Stimulated activated CD4-positive, alpha-beta T cell treated with anti-CD3 and anti-CD28 coated beads, Interleukin-12 subunit alpha, Interleukin-12 subunit beta, amount 100 ng/mL, for 48 hours (primary cell): ENCODE measurements around the gene NEDD4L.

Experiments
- DNase-seq, 3 donors: peaks; one replicate each; pipeline ENCODE4 v3.0.0-alpha.2; 2020; ENCODE audit warnings: low read depth in 2 of 3, low spot score in 1 of 3

The NEDD4L gene

GRCh38 chr18:58091099-58091611, 47.1 kb downstream of the NEDD4L start:
- DNase-seq: no peak

- no peak for DNase-seq
These were observed 49.3 kb downstream of the NEDD4L start for GRCh38 chr18:58093311-58093803.

GRCh38 chr18:58095222-58095621, 51.2 kb downstream of the NEDD4L start:
- DNase-seq: no peak

GRCh38 chr18:58095655-58096054, 51.6 kb downstream of the NEDD4L start:
- DNase-seq: no peak

DNA sequence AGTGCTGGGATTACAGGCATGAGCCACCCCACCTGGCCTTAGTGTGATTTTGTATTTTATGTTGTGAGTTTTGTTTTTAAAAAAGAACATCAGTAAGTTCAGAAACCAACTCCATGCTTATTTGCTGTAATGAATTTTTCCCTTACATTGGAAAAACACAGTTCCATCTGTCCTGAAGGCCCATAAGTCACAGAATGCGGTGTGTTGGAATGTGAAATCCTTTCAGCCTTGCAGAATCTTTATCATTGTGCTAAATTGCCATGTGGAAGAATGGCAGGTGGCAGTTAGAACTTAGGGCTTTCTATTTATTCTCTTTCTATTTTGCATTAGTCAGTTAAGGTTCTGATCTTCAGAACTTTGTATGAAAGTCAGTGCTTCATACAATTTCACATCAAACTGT, 52.6 kb downstream of the NEDD4L start:
- no peak for DNase-seq

DNA sequence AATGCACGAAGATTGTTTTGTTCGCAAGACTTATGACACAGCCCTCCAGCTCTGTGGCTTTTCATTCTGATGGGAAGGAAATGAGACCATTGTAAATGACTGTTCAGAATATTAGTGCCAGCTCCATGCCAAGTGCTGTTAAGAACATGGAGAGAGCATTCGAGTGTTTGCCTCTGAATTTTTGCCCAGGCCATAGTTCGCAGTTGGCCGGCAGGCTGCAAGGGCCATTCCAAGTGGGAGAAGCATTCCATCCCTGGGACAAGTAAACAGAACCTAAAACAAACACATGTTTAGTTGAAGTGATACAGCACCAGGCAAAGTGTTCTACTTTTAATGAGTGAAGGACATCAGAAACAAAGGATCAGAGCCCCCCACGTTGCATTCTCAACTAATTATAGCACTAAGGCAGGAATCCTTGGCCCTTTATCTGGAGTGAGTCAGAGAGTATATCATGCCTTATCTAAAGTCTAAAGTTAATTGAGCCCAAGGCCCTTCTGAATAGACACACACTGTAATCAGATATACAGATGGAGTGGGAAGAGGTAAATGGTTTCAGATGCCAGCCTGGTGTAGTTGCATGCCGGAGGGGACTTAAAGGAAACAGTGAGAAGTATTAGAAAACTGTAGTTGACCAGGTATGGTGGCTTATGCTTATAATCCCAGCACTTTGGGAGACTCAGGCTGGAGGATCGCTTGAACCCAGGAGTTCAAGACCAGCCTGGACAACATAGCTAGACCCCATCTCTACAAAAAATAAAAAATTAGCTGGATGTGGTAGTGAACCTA, 53.3 kb downstream of the NEDD4L start:
- no peak for DNase-seq

DNA sequence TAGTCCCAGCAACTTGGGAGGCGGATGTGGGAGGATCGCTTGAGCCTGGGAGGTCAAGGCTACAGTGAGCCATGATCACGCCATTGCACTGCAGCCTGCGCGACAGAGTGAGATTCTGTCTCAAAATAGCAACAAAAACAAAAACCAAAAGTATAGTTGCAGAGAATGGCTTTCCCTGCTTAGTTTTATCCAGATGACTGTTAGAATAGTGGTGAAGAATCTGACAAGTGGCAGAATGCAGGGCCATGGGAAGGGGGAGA, 53.8 kb downstream of the NEDD4L start:
- DNase-seq: no peak

DNA sequence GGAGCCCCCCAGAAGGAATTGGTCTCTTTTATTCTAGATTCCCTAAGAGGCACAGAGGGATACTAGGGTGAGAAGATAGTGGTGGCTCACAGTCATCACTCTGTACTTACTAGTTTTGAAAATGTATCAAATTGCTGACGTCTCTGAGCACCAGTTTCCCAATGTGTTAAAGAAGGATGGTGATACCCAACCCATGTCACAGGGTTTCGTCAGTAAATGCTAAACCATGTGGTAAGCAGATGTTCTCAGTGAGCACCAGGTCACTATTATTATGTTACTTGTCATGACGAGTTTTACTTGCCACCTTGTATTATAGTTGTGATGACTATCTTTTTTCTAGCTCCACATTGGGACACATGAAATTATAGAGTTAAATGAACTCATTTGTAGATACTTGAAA, 54.7 kb downstream of the NEDD4L start:
- no peak for DNase-seq

- no peak for DNase-seq
These were observed 56.1 kb downstream of the NEDD4L start for GRCh38 chr18:58100154-58100553.

- no peak for DNase-seq
These were observed 57.3 kb downstream of the NEDD4L start for GRCh38 chr18:58101291-58101794.

- DNase-seq: no peak
These were observed 58.0 kb downstream of the NEDD4L start for GRCh38 chr18:58102018-58102417.

- no peak for DNase-seq
These were observed 58.8 kb downstream of the NEDD4L start for GRCh38 chr18:58102875-58103274.

GRCh38 chr18:58103339-58103985, 59.4 kb downstream of the NEDD4L start:
- DNase-seq: no peak

DNA sequence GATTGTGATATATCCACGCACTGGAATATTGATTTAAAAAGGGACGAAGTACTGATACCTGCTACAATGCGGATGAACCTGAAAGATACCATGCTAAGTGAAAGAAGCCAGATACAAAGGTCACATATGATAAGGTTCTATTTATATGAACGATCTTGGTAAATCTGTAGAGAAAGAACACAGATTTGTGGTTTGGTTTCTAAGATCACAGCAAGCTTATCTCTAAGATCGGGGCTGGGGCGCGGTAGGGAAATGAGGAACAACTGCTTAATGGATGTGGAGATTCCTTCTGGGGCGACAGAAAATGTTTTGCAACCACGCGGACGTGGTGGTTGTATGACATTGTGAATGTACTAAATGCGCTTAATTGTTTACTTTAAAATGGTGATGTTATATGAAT, 60.1 kb downstream of the NEDD4L start:
- no peak for DNase-seq

DNA sequence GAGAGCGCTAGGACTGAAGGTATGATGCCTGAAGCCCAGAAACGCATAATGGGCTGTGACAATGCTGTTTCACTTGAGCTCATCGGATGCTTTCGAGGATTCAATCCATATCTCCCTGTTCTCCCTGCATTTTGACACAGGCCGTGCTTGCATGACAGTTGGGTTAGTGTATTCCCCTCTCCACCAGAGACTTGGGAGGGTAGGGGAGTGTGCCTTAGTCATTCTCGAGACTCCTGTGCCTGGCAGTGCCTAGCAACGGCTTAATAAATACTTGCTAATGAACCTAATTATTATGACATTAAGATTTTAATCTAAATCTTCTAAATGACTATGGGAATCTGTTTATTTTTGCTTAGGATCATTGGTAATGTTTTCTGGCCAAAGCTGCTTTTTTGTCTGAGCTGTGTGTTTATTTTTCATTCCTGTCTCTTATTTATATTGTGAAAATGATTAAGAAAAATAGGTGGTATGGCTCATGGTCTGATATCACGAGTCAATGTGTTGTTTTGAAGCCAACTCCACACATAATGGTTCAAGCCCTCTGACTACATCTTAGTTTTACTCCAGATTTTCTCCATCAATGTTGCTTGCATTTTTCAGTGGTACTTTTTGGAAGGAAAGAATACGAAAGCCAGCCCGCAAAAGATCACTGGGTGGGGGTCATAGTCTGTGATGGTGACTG, 61.3 kb downstream of the NEDD4L start:
- DNase-seq: no peak

GRCh38 chr18:58105888-58106260, 61.8 kb downstream of the NEDD4L start:
- DNase-seq: no peak

GRCh38 chr18:58106289-58107070, 62.5 kb downstream of the NEDD4L start:
- no peak for DNase-seq

- DNase-seq: no peak
These were observed 65.2 kb downstream of the NEDD4L start for GRCh38 chr18:58109256-58109655.

GRCh38 chr18:58110398-58110797, 66.4 kb downstream of the NEDD4L start:
- no peak for DNase-seq

GRCh38 chr18:58112174-58112573, 68.1 kb downstream of the NEDD4L start:
- no peak for DNase-seq

DNA sequence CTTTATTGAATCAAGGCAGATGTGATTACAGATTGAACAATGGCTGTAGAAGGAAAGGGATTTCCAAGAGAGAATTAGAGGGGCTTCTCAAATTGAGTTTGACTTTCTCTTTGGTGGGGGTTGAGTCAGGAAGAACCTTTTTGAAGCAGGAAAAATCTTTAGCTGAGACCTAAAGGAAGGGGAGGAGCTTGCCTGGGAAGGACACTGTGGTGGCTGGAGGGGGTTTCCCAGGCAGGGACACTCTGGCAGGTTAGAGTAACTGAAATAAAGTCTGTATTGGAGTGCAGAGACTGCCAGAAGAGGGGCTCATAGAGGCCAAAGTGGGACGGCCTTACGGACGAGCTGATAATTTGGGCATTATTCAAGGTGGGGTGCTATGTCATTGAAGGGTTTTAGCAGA, 69.3 kb downstream of the NEDD4L start:
- DNase-seq: no peak
